ENCODE measurements around the gene SLC12A9. TPM values are rescaled to one million over a fixed set of nuclear protein-coding genes. Genes with fewer than 3 reads are reported as not detected.
"Not testable (repeated sequence)": the region's sequence is repeated elsewhere in the genome, so short reads cannot be mapped to it uniquely, and the experiment has no call there.

Gene SLC12A9
- polyA plus RNA-seq = 1 to 10 TPM; 3.2 to 5.9 (median 4.7) TPM

DNA sequence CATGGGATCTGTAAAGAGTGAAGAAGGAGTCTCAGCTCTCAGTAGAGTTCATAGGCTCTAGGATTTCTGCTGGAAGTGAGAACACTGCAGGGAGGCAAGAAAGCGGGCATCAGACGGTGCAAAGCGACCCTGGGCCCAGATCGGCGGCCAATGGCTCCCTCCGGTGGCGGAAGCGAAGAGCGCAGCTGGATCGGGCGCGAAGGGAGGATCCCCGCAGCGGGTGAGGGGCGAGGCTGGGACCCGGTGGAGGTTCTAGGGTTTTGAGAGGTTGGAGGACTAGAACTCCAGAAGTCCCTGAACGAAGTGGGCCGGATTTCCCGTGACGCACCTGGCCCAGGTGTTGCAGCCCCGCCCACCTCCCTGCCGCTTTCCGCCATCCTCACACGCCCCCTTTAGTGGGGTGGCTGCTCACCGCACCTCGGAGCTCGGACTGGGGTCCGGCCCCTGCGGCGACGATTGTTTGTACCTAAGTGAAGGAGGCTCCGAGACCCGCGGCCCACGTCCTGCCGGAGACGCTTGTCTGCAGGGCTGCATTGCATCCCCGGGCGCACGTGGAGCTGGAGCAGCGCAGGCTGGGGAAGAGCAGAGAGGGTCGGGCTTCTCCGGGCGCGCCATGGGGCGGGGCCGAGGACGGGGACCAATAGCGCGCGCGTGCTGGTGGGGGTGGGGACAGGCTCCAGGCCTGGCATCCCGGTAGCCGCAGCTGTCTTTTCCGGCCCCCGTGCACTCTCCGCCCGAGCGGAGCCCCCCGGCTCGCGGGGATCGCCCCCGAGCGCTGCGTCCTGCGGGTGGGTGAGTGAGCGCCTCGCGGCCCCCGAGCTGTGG is at the start of gene SLC12A9:
Gene SLC12A9, plus strand, starts transcription at position 666 of the 825 bp plus-strand sequence. CDS start 1,485 bp downstream, outside the sequence.
- Mint-ChIP-seq H3K27me3 (ENCODE audit: low read depth in 3 of 3) (peaks cover 0 to 2% (median 0%) of the 10 kb centered on the region in 3 donors), H3K4me3 (peak within 1 kb of the TSS; percentile 85 to 92 (median 89)), H3K27ac (peak within 1 kb of the TSS; percentile 65 to 91 (median 81)), H3K4me1 (peaks cover 17 to 22% of the 10 kb centered on the region in 2 donors), H3K9me3 (no peaks in the 10 kb centered on the region), H3K36me3 (peaks cover 0 to 2% (median 0%) of the 10 kb centered on the region in 3 donors)
- DNase-seq = peak; percentile 71 to 77 (median 74)

- Mint-ChIP-seq H3K27ac (no peak overlapping the region), H3K9me3 (no peaks in the 10 kb centered on the region), H3K4me3 (peak overlapping the region in 1 of 5 donors; percentile 15), H3K4me1 (peaks cover 0 to 5% of the 10 kb centered on the region in 2 donors), H3K36me3 (no peaks in the 10 kb centered on the region), H3K27me3 (ENCODE audit: low read depth in 3 of 3) (peaks cover 0 to 3% (median 1%) of the 10 kb centered on the region in 3 donors)
- no peak for DNase-seq
Observed at GRCh38 chr7:100802951-100803350, 49.6 kb upstream of the SLC12A9 start.

GRCh38 chr7:100803398-100804161 is 48.9 kb upstream of the SLC12A9 start:
- H3K9me3 Mint-ChIP-seq = no peaks in the 10 kb centered on the region
- DNase-seq = peak in 1 of 3 donors; percentile 16

GRCh38 chr7:100804681-100805431 is 47.7 kb upstream of the SLC12A9 start:
- Mint-ChIP-seq H3K9me3 (no peaks in the 10 kb centered on the region), H3K27ac (no peak overlapping the region), H3K4me3 (no peak overlapping the region), H3K36me3 (no peaks in the 10 kb centered on the region), H3K27me3 (ENCODE audit: low read depth in 3 of 3) (peaks cover 0 to 3% (median 0%) of the 10 kb centered on the region in 3 donors), H3K4me1 (peaks cover 0 to 5% of the 10 kb centered on the region in 2 donors)
- DNase-seq = no peak

More at GRCh38 chr7:100803398-100804161, 48.9 kb upstream of the SLC12A9 start:
- H3K4me3 Mint-ChIP-seq = peak overlapping the region in 1 of 5 donors; percentile 21
- no peaks in the 10 kb centered on the region for H3K36me3 Mint-ChIP-seq
- H3K4me1 Mint-ChIP-seq = peaks cover 0 to 5% of the 10 kb centered on the region in 2 donors
- no peak overlapping the region for H3K27ac Mint-ChIP-seq
- H3K27me3 Mint-ChIP-seq (ENCODE audit: low read depth in 3 of 3) = peaks cover 0 to 3% (median 1%) of the 10 kb centered on the region in 3 donors

- no peak for DNase-seq
- Mint-ChIP-seq H3K27ac (no peak overlapping the region), H3K27me3 (ENCODE audit: low read depth in 3 of 3) (peaks cover 0 to 1% (median 0%) of the 10 kb centered on the region in 3 donors), H3K9me3 (no peaks in the 10 kb centered on the region), H3K4me3 (no peak overlapping the region), H3K36me3 (no peaks in the 10 kb centered on the region), H3K4me1 (peaks cover 0 to 5% of the 10 kb centered on the region in 2 donors)
Observed at GRCh38 chr7:100806276-100806675, 46.2 kb upstream of the SLC12A9 start.

GRCh38 chr7:100806883-100807282 is 45.6 kb upstream of the SLC12A9 start:
- not testable (repeated sequence) for H3K36me3 Mint-ChIP-seq; H3K27me3 Mint-ChIP-seq (ENCODE audit: low read depth in 3 of 3); H3K4me1 Mint-ChIP-seq; H3K4me3 Mint-ChIP-seq; H3K9me3 Mint-ChIP-seq; DNase-seq; H3K27ac Mint-ChIP-seq

- Mint-ChIP-seq H3K4me3 (no peak overlapping the region), H3K9me3 (no peaks in the 10 kb centered on the region), H3K4me1 (peaks cover 0 to 5% of the 10 kb centered on the region in 2 donors), H3K27ac (no peak overlapping the region), H3K27me3 (ENCODE audit: low read depth in 3 of 3) (peaks cover 0 to 2% (median 1%) of the 10 kb centered on the region in 3 donors), H3K36me3 (no peaks in the 10 kb centered on the region)
- no peak for DNase-seq
Observed at GRCh38 chr7:100808354-100808875, 44.1 kb upstream of the SLC12A9 start.

GRCh38 chr7:100811480-100811879 is 41.0 kb upstream of the SLC12A9 start:
- Mint-ChIP-seq H3K36me3 (no peaks in the 10 kb centered on the region), H3K27me3 (ENCODE audit: low read depth in 3 of 3) (peaks cover 0 to 2% (median 2%) of the 10 kb centered on the region in 3 donors), H3K4me1 (no peaks in the 10 kb centered on the region), H3K4me3 (no peak overlapping the region), H3K27ac (no peak overlapping the region), H3K9me3 (no peaks in the 10 kb centered on the region)
- no peak for DNase-seq

GRCh38 chr7:100812729-100813128 is 39.8 kb upstream of the SLC12A9 start:
- H3K9me3 Mint-ChIP-seq = no peaks in the 10 kb centered on the region
- no peak overlapping the region for H3K27ac Mint-ChIP-seq
- no peaks in the 10 kb centered on the region for H3K4me1 Mint-ChIP-seq
- peaks cover 0 to 2% (median 2%) of the 10 kb centered on the region in 3 donors for H3K27me3 Mint-ChIP-seq (ENCODE audit: low read depth in 3 of 3)
- DNase-seq = no peak
- no peak overlapping the region for H3K4me3 Mint-ChIP-seq
- no peaks in the 10 kb centered on the region for H3K36me3 Mint-ChIP-seq

GRCh38 chr7:100816515-100816914 is 36.0 kb upstream of the SLC12A9 start:
- H3K9me3 Mint-ChIP-seq; DNase-seq; H3K27ac Mint-ChIP-seq; H3K27me3 Mint-ChIP-seq (ENCODE audit: low read depth in 3 of 3); H3K4me3 Mint-ChIP-seq; H3K4me1 Mint-ChIP-seq; H3K36me3 Mint-ChIP-seq: not testable (repeated sequence)

- no peak overlapping the region for H3K27ac Mint-ChIP-seq
- H3K4me1 Mint-ChIP-seq = no peaks in the 10 kb centered on the region
- H3K4me3 Mint-ChIP-seq = no peak overlapping the region
- H3K27me3 Mint-ChIP-seq (ENCODE audit: low read depth in 3 of 3) = peaks cover 0 to 5% (median 2%) of the 10 kb centered on the region in 3 donors
- DNase-seq = no peak
- no peaks in the 10 kb centered on the region for H3K36me3 Mint-ChIP-seq
- H3K9me3 Mint-ChIP-seq = no peaks in the 10 kb centered on the region
Observed at GRCh38 chr7:100817097-100817496, 35.4 kb upstream of the SLC12A9 start.

- Mint-ChIP-seq H3K9me3 (no peaks in the 10 kb centered on the region), H3K27ac (no peak overlapping the region)
Observed at GRCh38 chr7:100818366-100818765, 34.1 kb upstream of the SLC12A9 start.

GRCh38 chr7:100818825-100819224 is 33.7 kb upstream of the SLC12A9 start:
- DNase-seq = no peak
- H3K4me3 Mint-ChIP-seq = no peak overlapping the region
- no peaks in the 10 kb centered on the region for H3K36me3 Mint-ChIP-seq
- no peaks in the 10 kb centered on the region for H3K4me1 Mint-ChIP-seq
- H3K27ac Mint-ChIP-seq = no peak overlapping the region
- H3K9me3 Mint-ChIP-seq = no peaks in the 10 kb centered on the region
- peaks cover 0 to 5% (median 3%) of the 10 kb centered on the region in 3 donors for H3K27me3 Mint-ChIP-seq (ENCODE audit: low read depth in 3 of 3)

More at GRCh38 chr7:100818366-100818765, 34.1 kb upstream of the SLC12A9 start:
- no peak for DNase-seq
- Mint-ChIP-seq H3K36me3 (no peaks in the 10 kb centered on the region), H3K27me3 (ENCODE audit: low read depth in 3 of 3) (peaks cover 0 to 5% (median 5%) of the 10 kb centered on the region in 3 donors), H3K4me1 (no peaks in the 10 kb centered on the region), H3K4me3 (no peak overlapping the region)
